ENCODE measurements around the gene GFOD1. TPM values are rescaled to one million over a fixed set of nuclear protein-coding genes. Genes with fewer than 3 reads are reported as not detected.
A peak's percentile ranks its signal among the peaks of the same experiment; 100 is the strongest.

GFOD1 gene
- polyA plus RNA-seq, 5 donors, result 5.2 to 7.6 (median 6.3) TPM

DNA sequence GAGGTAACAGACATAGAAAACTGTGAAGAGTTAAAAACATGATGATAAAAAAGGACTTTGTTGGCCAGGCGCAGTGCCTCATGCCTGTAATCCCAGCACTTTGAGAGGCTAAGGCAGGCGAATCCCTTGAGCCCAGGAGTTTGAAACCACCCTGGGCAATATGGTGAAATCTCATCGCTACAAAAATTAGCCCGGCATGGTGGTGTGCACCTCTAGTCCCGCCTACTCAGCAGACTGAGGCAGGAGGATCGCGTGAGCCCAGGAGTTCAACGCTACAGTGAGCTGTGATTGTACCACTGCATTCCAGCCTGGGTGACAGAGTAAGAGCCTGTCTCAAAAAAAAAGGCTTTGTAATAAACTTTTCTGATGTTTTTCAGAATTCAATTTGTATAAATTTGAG is 60.1 kb downstream of the GFOD1 start:
- no peak for DNase-seq

DNA sequence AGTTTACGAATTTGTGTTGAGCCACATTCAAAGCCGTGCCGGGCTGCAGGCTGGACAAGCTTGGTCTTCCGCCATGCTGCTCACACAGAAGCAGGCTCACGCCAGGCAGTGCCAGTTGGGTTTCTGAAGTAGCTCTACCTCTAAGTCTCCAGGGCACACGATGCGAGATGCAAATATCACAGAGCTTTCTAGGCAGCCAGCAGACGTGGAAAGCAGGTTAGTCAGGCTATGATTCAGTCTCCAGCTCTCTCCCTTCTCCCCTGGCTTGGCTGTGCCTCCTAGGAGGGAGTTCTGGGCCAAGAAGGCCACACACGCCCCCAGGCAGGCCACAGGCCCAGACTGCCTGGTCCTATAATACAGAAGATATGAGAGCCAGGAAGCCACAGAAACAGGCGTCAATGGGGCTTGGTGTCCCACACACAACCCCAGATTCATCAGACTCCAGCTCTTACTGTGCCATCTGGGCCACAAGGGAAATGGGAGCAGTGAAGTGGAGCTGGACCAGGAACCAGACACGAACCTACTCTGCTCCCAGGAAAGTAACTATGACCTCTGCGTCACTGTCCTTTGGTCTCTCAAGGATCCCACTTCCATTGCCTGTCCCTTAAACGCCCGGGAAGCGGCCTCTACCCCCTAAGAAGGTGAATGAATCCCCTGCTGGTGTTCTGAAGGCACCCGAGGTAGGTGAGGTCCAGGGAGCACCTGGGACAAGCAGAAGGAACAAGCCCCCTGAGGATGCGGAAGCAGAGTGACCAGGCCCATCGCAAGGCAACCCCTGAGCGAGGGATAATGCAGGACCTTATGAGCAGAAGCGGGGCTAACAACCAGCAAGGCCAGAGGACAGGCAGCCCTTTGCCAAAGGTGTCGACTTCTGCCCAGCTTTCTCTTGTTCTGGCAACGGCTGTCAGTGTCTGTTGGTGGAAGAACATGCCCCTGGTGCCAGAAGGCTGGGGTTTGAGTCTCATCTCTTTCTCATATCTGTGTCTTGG is 61.2 kb downstream of the GFOD1 start:
- DNase-seq, result no peak

DNA sequence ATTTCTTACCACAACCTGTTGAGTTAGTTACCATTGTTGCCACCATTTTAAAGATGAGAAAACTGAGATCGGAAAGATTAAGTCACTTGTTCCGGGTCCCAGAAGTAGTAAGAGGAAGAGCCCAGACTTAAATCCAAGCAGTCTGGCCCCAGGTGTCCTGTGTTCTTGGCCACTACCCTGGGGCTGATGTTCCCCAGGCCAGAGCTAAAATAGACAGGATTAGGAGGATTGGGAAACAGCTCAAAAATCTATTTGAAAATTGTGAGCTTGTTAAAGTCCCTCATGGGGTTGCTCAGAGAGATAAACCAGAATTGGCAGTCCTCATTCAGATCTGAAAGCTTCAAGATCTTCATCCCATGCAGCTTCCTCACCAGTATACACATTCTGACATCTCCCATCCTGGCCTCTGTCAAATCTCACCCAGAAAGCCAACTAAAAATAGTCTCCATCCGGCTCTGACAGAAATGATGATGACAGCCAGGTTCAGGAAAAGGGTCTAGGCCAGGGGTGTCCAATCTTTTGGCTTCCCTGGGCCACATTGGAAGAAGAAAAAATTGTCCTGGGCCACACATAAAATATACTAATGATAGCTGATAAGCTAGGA is 62.0 kb downstream of the GFOD1 start:
- DNase-seq, result peak; percentile 72 to 75

DNA sequence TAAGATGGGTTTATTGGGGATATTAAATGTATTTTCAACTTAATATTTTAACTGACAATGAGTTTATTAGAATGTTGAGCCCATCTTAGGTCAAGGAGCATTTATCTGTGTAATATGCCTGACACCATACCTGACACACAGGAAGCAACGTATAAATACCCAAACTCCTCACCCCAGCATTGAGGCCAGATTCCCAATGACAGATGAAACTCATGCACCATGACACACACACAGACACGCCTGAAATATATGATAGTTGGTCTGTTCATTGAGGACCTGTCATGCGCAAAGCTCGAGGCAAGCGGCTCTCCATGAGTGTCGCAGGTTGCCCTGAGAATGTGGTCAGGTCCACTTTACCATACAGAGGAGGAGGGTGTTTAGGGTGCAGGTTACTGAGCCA is 64.1 kb downstream of the GFOD1 start:
- no peak for DNase-seq

DNA sequence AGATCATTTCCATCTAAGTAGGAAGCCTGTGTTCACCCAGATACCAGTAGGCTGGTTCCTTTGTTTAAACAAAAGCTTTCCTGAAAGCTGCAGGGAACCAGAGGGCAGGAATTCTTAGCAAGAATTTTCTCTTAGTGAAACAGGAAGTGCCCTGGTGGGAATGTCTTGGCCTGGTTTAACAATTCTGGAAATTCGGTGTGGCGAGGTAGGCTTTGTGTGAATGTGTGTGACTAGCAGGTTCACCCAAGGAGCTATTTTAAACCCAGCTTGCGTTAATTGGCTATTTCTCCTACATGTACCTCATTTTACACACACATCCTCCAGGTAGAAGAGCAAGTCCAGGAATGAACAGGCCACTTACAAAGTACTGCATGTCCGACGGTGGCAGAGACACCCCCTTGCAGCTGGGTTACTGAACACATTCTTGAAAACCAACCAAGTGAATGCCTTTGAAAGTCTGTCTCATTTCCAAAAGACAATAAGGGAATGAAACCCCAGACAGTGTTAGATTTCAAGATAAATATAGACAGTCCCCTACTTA is 64.6 kb downstream of the GFOD1 start:
- DNase-seq, result no peak

DNA sequence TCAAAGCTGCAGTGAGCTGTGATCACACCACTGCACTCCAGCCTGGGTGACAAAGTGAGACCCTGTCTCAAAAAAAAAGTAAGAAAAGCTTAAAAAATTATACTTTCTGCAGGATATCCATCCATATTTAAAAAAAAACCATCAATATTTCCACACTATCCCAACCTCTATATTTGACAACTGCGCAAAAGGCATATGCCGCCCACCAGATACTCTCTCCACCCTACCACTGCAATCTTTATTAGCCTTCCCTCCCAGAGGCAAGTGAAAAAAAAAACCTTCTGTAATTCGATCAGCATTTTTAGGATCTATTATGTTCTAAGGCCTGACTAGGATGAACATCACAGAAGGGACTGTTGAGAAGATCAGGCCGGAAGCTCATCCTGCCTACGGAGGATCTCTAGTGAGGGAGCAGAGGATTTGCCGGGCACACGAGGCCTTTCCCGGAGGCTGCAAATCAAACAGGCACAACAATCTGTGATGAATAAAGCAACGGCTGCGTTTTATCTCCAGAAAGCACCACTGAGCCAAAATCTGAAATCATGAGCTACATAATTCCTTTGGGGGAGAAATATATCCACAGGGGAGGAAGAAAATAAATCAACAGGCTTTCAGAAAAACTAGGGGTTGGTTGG is 65.9 kb downstream of the GFOD1 start:
- no peak for DNase-seq

DNA sequence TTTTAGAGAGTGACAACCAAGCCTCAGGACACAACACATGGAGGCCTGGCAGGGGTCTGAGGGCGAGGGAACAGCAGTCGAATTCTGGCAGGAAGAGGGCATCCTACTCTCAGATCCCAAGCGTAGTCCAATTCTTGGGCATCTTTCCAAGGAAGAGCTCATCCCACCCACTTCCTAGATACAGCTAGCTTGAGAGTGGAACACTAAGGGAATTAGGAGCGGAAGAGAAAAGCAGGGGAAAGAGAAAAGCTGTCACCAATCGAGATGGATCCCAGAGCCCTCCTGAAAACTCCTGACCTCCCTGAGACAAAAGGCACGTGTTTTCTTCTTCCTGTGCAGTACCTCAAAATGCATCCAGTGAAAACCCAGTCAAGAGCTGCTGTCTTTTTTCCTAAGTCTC is 67.1 kb downstream of the GFOD1 start:
- no peak for DNase-seq

DNA sequence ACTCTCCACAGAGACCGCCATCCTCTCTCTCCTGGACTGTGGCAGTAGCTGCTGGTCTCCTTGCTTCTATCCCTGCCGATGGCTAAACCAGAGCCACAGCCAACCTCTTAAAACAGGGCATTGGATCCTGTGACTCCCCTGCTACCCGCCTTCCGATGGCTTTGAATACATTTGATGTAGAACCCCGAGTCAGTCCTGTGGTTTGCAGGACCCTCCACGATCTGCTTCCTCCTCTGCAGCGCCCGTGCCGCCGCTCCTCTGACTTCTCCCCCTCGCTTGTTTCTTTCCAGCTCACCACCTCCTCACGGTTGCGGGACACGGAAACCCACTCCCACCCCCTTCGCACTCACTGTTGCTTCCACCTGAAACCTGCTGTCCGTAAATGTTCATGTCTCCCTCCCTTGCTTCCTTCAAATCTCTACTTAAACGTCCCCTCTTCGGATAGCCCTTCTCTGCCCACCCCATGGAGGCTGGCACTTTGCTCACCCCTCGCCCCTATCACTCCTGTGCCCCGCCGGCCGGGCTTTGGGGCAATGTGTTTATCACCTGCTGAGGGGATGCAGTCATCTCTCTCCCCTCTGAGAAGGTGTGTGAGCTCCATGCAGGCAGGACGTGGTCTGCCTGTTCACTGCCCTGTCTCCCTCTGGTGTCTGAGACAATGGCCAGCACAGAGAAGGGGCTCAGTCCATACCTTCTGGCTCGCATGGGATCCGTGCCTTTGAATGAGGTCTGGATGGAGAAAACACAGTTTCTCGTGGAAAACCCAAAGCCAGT is 67.8 kb downstream of the GFOD1 start:
- no peak for DNase-seq

DNA sequence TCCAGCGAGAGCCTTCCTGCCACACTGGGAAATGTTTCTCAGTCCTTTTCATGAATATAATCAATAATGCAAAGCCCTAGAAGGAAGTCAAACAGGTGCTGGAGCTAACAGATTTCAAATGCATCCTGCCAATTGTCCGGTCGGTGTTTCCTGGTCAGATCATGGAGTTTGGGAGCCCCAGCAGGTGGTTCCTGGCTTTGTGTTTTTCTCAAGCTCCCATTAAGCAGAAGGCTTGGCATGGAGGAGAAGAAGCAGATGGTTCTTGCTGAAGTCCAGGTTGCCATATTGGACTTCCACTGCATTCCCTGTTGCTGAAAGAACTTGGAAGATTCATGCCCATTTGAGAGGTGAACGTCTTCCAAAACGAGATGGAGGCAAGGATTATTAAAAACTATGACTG is 68.6 kb downstream of the GFOD1 start:
- DNase-seq, result no peak

DNA sequence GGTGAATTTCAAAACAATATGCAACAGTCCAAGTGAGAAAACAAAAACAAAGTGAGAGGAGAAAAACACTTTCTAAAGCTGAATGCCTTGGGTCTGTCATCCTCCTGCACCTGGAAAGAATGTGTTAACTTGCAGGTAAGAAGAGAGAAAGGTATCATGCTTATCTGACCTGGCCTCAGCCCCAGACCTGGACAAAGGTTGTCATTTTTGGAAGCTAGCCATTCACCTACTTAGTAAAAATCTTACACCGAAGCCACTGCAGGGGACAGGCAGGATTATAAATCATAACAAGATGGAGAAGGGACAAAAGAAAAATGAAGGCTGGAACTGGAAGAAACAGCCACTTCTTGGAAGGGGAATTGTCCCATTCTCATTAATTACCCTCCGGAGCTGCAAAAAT is 69.4 kb downstream of the GFOD1 start:
- DNase-seq, result no peak

DNA sequence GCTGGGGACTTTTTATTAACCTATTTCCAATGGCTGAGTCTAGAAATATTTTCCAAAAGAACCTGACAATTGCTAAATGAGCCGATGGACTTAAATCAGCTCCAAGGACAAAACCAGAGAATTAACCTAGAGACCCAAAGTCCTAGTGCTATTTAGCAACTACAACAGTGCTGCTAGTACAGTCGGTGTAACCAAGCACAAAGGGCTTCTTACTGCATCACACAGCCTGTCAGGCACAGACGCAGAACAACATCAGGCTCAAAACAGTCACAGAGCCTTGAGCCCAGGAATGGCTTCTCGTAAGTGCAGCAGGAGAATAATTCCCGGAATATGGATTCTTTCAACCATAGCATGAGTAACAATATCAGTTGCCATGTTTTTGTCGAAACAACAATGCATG is 70.0 kb downstream of the GFOD1 start:
- no peak for DNase-seq

DNA sequence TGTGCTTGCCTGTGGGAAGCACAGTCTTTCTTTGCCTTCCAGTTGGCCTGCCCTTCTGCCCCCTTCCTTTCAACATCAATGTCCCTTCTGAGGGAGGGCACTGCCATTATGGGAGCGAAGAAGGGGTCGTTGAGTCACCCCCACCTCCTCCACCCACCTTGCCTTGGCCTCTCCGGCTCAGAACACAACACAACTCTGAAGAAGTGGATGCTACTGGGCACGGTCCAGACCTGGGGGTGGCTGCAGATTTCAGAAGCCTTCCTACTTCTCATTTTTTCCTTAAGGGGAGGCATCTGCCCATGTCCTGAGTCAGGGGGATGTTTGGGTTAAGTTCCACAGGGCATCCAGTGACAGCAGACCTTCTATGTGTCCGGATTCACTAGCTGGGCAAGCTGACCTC is 72.1 kb downstream of the GFOD1 start:
- no peak for DNase-seq

DNA sequence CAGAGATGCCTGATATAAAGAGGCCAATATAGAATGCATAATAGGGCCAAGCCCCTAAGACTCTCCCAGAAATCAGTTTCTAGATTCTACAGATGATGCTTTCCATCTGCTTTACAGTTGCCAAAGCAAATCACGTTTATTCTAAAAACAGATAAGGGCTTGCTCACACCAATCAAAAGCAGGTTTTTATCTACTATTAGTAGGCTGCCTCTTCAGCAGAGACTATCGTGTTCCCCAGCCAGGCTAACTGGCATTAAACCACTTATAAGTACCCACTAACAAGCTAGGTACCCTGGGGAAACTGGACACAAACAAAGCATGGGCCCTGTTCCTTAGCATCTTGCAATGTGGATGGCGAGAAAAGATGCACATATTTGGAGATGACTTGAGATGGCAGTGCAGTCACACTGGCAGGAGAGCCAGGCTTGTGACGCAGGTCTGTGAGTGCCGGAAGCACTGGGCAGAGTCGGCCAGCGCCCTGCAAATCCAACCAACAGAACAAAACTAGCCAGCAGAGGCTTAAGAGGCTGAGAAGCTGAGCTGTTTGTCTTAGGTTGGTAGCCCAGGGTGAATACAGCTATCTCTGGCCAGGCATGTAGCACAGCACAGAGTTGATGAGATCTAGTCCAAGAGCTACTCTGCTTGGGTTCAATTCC is 73.4 kb downstream of the GFOD1 start:
- no peak for DNase-seq

DNA sequence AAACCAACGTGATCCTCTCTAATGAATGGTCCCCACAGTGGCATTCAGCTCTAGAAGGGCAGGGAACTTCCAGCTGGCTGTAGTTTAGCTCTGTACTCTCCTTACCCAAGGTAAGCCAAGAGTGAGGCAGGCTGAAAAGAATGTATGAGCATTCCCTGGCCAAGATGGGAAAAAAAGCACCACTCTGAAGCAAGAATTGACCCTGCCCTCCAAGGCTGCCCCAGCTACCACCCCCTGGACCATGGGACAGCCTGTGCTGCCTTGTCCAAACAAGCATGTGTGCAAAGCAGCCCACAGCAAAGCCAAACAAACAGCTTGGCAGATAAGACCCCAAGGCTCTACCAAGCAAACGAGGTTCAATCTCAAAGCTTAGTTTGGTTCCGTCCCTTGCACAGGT is 73.9 kb downstream of the GFOD1 start:
- DNase-seq, result no peak

DNA sequence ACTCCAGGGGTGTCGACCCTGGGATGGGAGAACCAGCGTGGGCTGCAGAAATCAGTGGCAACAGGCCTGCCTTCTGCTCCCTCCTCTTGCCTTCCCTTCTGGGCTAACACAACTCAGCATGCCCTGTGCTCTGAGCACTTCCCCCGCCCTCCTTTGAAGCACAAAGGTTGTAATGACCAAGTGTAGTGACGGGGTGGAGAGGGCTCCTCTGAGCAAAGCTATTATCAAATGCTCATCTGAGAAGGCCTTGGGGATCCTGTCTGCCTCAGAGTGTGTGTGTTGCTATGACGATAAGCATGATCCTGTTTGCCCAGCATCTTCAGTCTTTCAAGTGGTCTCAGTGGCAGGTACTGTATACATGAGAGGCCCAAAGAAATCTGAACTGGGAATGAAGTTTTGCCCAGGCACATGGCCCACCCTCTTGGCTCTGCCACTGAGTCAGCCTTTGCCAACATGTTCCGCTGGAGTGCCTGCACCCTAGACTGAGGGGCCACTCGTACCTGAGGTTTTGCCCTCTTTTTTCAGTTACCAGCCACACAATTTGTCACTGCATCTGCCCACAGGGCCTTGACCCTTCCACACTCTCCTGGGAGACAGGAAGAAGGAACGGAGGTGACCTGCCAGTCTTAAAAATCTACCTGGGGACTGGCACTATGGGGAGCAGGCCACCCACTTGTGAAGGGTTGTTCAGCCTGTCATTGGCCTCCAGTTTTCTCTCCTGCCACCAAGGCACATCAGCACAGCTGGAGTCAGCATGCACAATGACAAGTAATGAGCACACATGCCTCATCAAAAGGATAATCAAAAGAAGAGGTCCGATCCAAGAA is 74.5 kb downstream of the GFOD1 start:
- no peak for DNase-seq

DNA sequence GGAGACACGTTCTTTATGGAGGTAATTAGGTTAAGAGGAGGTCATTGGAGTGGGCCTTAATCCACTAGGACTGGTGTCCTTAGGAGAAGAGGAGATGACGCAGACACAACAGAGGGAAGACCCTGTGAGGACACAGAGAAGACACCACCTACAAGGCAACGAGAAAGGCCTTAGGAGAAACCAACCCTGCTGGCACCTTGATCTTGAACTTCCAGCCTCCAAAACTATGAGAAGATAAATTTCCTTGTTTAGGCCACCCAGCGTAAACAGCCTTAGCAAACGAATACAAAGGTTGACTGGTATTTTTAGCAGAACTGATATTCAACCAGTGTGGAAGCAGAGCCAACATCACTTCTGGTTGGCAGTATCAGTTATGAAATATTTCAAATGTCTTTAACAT is 75.2 kb downstream of the GFOD1 start:
- no peak for DNase-seq

DNA sequence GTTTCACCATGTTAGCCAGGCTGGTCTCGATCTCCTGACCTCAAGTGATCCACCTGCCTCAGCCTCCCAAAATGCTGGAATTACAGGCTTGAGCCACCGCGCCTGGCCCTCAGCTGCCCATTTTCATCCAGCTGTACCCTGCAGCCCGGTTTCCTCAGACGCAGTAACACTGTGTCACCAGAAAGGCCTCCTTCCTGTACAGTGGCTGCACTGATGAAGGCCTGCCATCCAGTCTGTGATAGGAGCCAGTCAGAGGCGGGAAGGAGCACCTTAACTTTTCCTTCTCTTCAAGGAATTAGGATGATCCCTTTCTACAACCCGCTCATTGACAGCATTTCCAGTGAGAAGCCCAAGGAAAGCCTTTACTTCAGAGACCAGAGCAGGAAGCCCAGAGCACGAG is 75.9 kb downstream of the GFOD1 start:
- no peak for DNase-seq

DNA sequence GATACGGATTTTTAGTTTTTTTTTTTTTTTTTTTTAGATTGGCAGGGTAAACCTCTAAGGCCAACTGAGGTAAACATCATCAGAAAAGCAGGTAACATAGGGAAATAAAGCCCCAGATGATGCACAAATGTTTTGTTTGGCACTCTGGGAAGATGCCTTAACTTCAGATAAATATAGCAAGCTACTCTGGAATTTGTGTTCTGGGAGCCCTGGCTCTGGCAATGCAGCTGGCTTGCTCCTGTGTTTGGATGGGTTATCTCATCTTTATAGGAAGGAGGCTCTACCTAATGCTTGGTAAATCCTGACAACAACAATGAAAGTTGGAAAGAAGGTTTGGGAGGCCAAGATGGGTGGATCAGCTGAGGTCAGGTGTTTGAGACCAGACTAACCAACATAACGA is 77.4 kb downstream of the GFOD1 start:
- no peak for DNase-seq

DNA sequence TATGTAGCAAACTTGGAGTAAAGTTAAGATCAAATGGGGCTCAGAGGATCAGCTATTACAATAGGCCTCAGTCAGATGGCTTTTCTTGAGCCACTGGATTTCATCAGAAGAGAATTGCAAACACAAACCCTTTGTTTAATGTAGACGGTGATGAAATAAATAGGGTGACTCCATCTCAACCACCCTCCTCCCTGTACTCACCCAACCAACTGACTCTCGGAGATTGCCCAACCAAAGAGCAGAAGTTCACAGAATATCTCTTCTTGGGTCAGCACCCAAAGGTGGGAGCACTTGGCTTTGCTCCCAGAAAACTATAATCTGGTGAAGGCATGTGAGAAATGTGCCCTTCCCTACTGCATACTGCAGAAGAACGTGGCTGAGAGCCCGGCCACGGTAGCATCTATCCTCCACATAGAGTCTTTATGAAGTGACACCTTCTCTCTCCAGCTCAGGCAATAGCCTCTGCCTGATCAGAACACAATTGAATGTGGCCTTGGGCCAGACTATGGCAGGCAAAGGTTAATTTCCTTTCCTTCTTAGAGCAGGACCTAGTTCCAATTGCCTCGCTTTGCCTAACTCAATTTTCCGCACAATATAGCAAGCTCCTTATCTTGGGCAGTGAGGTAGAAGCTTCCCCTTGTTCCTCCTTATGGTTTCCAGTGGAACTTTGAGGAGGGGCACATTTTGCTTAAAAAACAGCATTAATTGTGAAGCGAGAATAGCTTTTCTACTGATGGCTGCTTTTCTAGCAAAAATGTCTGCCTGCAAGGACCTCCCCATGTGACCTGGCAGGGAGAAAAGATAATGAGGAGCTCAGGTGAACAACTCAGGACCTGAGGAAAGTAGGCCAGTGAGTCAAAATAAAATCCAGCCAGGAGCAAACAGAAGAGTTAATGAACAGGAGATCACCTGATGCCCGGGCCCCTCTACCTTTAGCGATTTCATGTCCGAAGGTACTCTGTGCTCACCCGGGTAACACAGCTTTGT is 79.4 kb downstream of the GFOD1 start:
- no peak for DNase-seq

Measured in right lung (tissue), 5 donors.